HT-29 (cell line): ENCODE measurements around the gene RBM34. TPM values are rescaled to one million over a fixed set of nuclear protein-coding genes. Genes with fewer than 3 reads are reported as not detected.
"Not testable (repeated sequence)": the region's sequence is repeated elsewhere in the genome, so short reads cannot be mapped to it uniquely, and the experiment has no call there.

ENCODE experiments used
- DNase-seq: peaks from one replicate; pipeline ENCODE4 v3.0.0-alpha.2; 2015; ENCODE audit warnings: low spot score
- total RNA-seq: library from RNA; depleted of rRNA; stranded (reverse); fragments of >200 nt; shearing (Covaris generic); gene quantifications from 2 replicates; pipeline ENCODE4 v1.2.3, GENCODE V29; 2014; rRNA removed

RBM34 gene
- 34.9 and 43.7 TPM in 2 replicates for total RNA-seq

GRCh38 chr1:235160957-235161684, at the start of gene RBM34:
RBM34 (minus strand) TSS chr1:235161250; CDS start chr1:235161226, 24 bp downstream.
- DNase-seq = peak; percentile 93

GRCh38 chr1:235207209-235207565, 46.1 kb upstream of the RBM34 start:
- no peak for DNase-seq

- DNase-seq = no peak
Measured at GRCh38 chr1:235206533-235207208, 45.6 kb upstream of the RBM34 start.

- DNase-seq = no peak
Measured at GRCh38 chr1:235205687-235206086, 44.6 kb upstream of the RBM34 start.

GRCh38 chr1:235203428-235203827, 42.4 kb upstream of the RBM34 start:
- DNase-seq = no peak

GRCh38 chr1:235202447-235202846, 41.4 kb upstream of the RBM34 start:
- not testable (repeated sequence) for DNase-seq

GRCh38 chr1:235199441-235199840, 38.4 kb upstream of the RBM34 start:
- no peak for DNase-seq

GRCh38 chr1:235190431-235190830, 29.4 kb upstream of the RBM34 start:
- no peak for DNase-seq

GRCh38 chr1:235187316-235187715, 26.3 kb upstream of the RBM34 start:
- DNase-seq = no peak

GRCh38 chr1:235181561-235182245, 20.7 kb upstream of the RBM34 start:
- no peak for DNase-seq

GRCh38 chr1:235180916-235181460, 19.9 kb upstream of the RBM34 start:
- no peak for DNase-seq

GRCh38 chr1:235176486-235176885, 15.4 kb upstream of the RBM34 start:
- DNase-seq = no peak

- DNase-seq = no peak
Measured at GRCh38 chr1:235169986-235170385, 8.9 kb upstream of the RBM34 start.

- DNase-seq = no peak
Measured at GRCh38 chr1:235168375-235168774, 7.3 kb upstream of the RBM34 start.

GRCh38 chr1:235161685-235162327, 756 bp upstream of the RBM34 start:
- DNase-seq = no peak

GRCh38 chr1:235160383-235160956, 580 bp downstream of the RBM34 start:
- no peak for DNase-seq

GRCh38 chr1:235159930-235160329, 1.1 kb downstream of the RBM34 start:
- DNase-seq = not testable (repeated sequence)

- not testable (repeated sequence) for DNase-seq
Measured at GRCh38 chr1:235159284-235159683, 1.8 kb downstream of the RBM34 start.

- no peak for DNase-seq
Measured at GRCh38 chr1:235158680-235159079, 2.4 kb downstream of the RBM34 start.

GRCh38 chr1:235157150-235157549, 3.9 kb downstream of the RBM34 start:
- DNase-seq = no peak

- DNase-seq = no peak
Measured at GRCh38 chr1:235156740-235157139, 4.3 kb downstream of the RBM34 start.
